GM23338 (cell line): ENCODE data around the gene DOCK3. TPM values are rescaled to one million over a fixed set of nuclear protein-coding genes. Genes with fewer than 3 reads are reported as not detected.

ENCODE experiments used
- ATAC-seq: fragments of 200-7000 bp; cut with Tn5 transposase; 3 replicates; pipeline ENCODE4 v1.9.1; 2020
- DNase-seq: peaks from one replicate; pipeline ENCODE4 v3.0.0-alpha.2; 2015; ENCODE audit warnings: low spot score
- H2AFZ ChIP-seq: fragments of 200-600 bp; sonication (generic); 2 replicates; pipeline ENCODE4 v1.8.0; 2016; ENCODE audit warnings: antibody characterized with exemption, mild to moderate bottlenecking, moderate library complexity
- H3F3A ChIP-seq: fragments of 200-600 bp; sonication (generic); replicated peaks from 2 replicates; pipeline ENCODE4 v1.8.0; 2017; ENCODE audit warnings: antibody characterized with exemption, mixed run types, low read depth
- H3K27ac ChIP-seq: fragments of 200-600 bp; sonication (generic); 2 replicates; pipeline ENCODE4 v1.6.1; 2016; ENCODE audit warnings: low read depth
- H3K27me3 ChIP-seq: fragments of 200-600 bp; sonication (generic); 2 replicates; pipeline ENCODE4 v1.8.0; 2016; ENCODE audit warnings: mild to moderate bottlenecking, mixed run types, moderate library complexity; ENCODE audit not compliant: insufficient read depth
- H3K36me3 ChIP-seq: fragments of 200-600 bp; sonication (generic); 2 replicates; pipeline ENCODE4 v1.8.0; 2016; ENCODE audit warnings: mild to moderate bottlenecking; ENCODE audit not compliant: insufficient read depth
- H3K4me1 ChIP-seq: fragments of 200-600 bp; sonication (generic); 2 replicates; pipeline ENCODE4 v1.8.0; 2016; ENCODE audit warnings: mild to moderate bottlenecking, moderate library complexity; ENCODE audit not compliant: insufficient read depth
- H3K4me2 ChIP-seq: fragments of 200-600 bp; sonication (generic); 2 replicates; pipeline ENCODE4 v1.7.1; 2017; ENCODE audit warnings: mixed run types
- H3K4me3 ChIP-seq: fragments of 200-600 bp; sonication (generic); 2 replicates; pipeline ENCODE4 v1.6.1; 2016; ENCODE audit warnings: mixed run types
- H3K79me2 ChIP-seq: fragments of 200-600 bp; sonication (generic); replicated peaks from 2 replicates; pipeline ENCODE4 v1.8.0; 2017; ENCODE audit warnings: mild to moderate bottlenecking; ENCODE audit not compliant: insufficient read depth
- H3K9me2 ChIP-seq: fragments of 200-600 bp; sonication (generic); 2 replicates; pipeline ENCODE4 v1.8.0; 2017; ENCODE audit not compliant: insufficient read depth
- H4K20me1 ChIP-seq: fragments of 200-600 bp; sonication (generic); replicated peaks from 2 replicates; pipeline ENCODE4 v1.8.0; 2017; ENCODE audit warnings: mild to moderate bottlenecking; ENCODE audit not compliant: insufficient read depth
- H3K27ac Mint-ChIP-seq: 2 replicates; pipeline ENCODE4 v1.8.0; 2020; ENCODE audit warnings: inconsistent platforms, mild to moderate bottlenecking, moderate library complexity, mixed read lengths
- H3K27me3 Mint-ChIP-seq: 3 replicates; pipeline ENCODE4 v1.8.0; 2022; ENCODE audit warnings: low read depth, mild to moderate bottlenecking, moderate library complexity, mixed read lengths, inconsistent platforms; ENCODE audit not compliant: insufficient read depth, poor library complexity
- H3K36me3 Mint-ChIP-seq: 3 replicates; pipeline ENCODE4 v1.8.0; 2021; ENCODE audit warnings: low read depth, mild to moderate bottlenecking, inconsistent platforms, moderate library complexity, mixed read lengths
- H3K4me1 Mint-ChIP-seq: 3 replicates; pipeline ENCODE4 v1.8.0; 2020; ENCODE audit warnings: mild to moderate bottlenecking, inconsistent platforms, mixed read lengths
- H3K4me3 Mint-ChIP-seq: 3 replicates; pipeline ENCODE4 v1.8.0; 2021; ENCODE audit warnings: moderate library complexity, mild to moderate bottlenecking, inconsistent platforms, mixed read lengths
- H3K9me3 Mint-ChIP-seq: 3 replicates; pipeline ENCODE4 v1.8.0; 2020; ENCODE audit warnings: moderate library complexity, mild to moderate bottlenecking, inconsistent platforms, mixed read lengths
- CREB1 ChIP-seq: fragments of 250-450 bp; sonication (Bioruptor Pico); IDR thresholded peaks from 2 replicates; pipeline ENCODE4 v1.5.0; 2020; ENCODE audit warnings: low read depth, mild to moderate bottlenecking, moderate library complexity
- CTCF ChIP-seq, 2 experiments: fragments of 200-600 bp in 1 of 2; sonication (generic) in 1 of 2; conservative IDR thresholded peaks; 2 replicates each; pipeline versions ENCODE4 v1.5.1 to v1.6.1; 2016 to 2017; ENCODE audit warnings: antibody characterized with exemption in 2 of 2, low read depth in 2 of 2, mild to moderate bottlenecking in 2 of 2, moderate library complexity in 1 of 2
- ETS1 ChIP-seq: IDR thresholded peaks from 2 replicates; pipeline ENCODE4 v1.6.1; 2016; ENCODE audit warnings: antibody characterized with exemption
- EZH2 ChIP-seq: fragments of 200-600 bp; sonication (generic); IDR thresholded peaks from one replicate; pipeline ENCODE4 v1.8.0; 2017; ENCODE audit warnings: antibody characterized with exemption, mild to moderate bottlenecking, low read depth; ENCODE audit not compliant: unreplicated experiment
- EZH2phosphoT487 ChIP-seq: fragments of 200-600 bp; sonication (generic); IDR thresholded peaks from one replicate; pipeline ENCODE4 v1.8.1; 2018; ENCODE audit warnings: antibody characterized with exemption; ENCODE audit not compliant: unreplicated experiment
- JUNB ChIP-seq: IDR thresholded peaks from one replicate; pipeline ENCODE4 v1.6.1; 2016; ENCODE audit warnings: antibody characterized with exemption; ENCODE audit not compliant: unreplicated experiment
- NANOG ChIP-seq: IDR thresholded peaks from 2 replicates; pipeline ENCODE4 v1.6.1; 2016; ENCODE audit warnings: antibody characterized with exemption, borderline replicate concordance
- POLR2AphosphoS5 ChIP-seq: IDR thresholded peaks from 2 replicates; pipeline ENCODE4 v1.6.1; 2016; ENCODE audit warnings: antibody characterized with exemption, low read depth
- STAT1 ChIP-seq: IDR thresholded peaks from one replicate; pipeline ENCODE4 v1.6.1; 2016; ENCODE audit warnings: antibody characterized with exemption; ENCODE audit not compliant: unreplicated experiment
- ZNF114 ChIP-seq: fragments of 250-450 bp; sonication (Bioruptor Pico); IDR thresholded peaks from 2 replicates; pipeline ENCODE4 v1.5.0; 2020; ENCODE audit warnings: mild to moderate bottlenecking, moderate library complexity
- ZNF331 ChIP-seq: fragments of 250-450 bp; sonication (Bioruptor Pico); IDR thresholded peaks from 2 replicates; pipeline ENCODE4 v1.5.0; 2020; ENCODE audit warnings: low read depth, mild to moderate bottlenecking, moderate library complexity
- ZNF462 ChIP-seq: fragments of 250-450 bp; sonication (Bioruptor Pico); IDR thresholded peaks from 2 replicates; pipeline ENCODE4 v1.5.0; 2020; ENCODE audit warnings: mild to moderate bottlenecking, moderate library complexity
- polyA plus RNA-seq: library from polyadenylated mRNA; unstranded; fragments of >200 nt; fragmentation: Nextera tagmentation; extraction: Ambion mirVana; gene quantifications from 2 replicates; pipeline ENCODE4 v1.2.1, GENCODE V29; 2016
- total RNA-seq: library from RNA; depleted of rRNA; stranded (reverse); fragments of >200 nt; shearing (Covaris generic); gene quantifications from 2 replicates; pipeline ENCODE4 v1.2.3, GENCODE V29; 2014
- TF ChIP-seq, protein P1 (sequence below): IDR thresholded peaks from one replicate; pipeline ENCODE4 v1.6.1; 2018; ENCODE audit warnings: antibody characterized with exemption; ENCODE audit not compliant: unreplicated experiment

The DOCK3 gene
- total and polyA plus RNA-seq, 2 experiments from 2014 or later, result 2.4 to 5.6 TPM

DNA sequence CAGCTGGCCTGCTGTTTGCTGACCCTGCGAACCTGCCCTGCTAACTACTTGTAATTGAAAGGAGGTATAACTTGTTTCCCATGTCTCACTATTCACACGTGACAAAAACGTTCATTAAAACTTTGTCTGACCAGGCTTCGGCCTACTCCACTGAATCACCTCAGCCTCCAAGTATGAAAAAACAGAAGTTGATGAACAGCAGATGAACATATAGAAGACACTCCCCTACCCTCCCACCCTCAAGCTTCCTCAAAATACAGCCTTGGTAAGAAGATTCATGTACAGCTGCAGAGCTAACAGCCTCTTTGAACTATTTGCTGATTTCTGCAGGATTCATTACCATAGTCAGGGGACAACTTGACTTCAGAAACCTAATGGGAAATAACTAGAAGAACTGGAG lies 727.0 kb downstream of the DOCK3 start:
- ATAC-seq (no peak), DNase-seq (no peak)
- no peaks in the 10 kb centered on the region for H3K9me3 Mint-ChIP-seq
- TF ChIP-seq POLR2AphosphoS5 (no peak), CREB1 (CRISPR knock-in tag) (no peak), EZH2phosphoT487 (no peak), ZNF114 (CRISPR knock-in tag) (no peak), STAT1 (no peak), CTCF (conservative IDR thresholded peaks at IDR 0.05; ENCODE audit: low read depth in 2 of 2) (no peak), JUNB (no peak), ZNF462 (no peak), ZNF331 (CRISPR knock-in tag) (no peak), ETS1 (no peak), EZH2 (no peak), NANOG (no peak)
- TF ChIP-seq, protein P1, sequence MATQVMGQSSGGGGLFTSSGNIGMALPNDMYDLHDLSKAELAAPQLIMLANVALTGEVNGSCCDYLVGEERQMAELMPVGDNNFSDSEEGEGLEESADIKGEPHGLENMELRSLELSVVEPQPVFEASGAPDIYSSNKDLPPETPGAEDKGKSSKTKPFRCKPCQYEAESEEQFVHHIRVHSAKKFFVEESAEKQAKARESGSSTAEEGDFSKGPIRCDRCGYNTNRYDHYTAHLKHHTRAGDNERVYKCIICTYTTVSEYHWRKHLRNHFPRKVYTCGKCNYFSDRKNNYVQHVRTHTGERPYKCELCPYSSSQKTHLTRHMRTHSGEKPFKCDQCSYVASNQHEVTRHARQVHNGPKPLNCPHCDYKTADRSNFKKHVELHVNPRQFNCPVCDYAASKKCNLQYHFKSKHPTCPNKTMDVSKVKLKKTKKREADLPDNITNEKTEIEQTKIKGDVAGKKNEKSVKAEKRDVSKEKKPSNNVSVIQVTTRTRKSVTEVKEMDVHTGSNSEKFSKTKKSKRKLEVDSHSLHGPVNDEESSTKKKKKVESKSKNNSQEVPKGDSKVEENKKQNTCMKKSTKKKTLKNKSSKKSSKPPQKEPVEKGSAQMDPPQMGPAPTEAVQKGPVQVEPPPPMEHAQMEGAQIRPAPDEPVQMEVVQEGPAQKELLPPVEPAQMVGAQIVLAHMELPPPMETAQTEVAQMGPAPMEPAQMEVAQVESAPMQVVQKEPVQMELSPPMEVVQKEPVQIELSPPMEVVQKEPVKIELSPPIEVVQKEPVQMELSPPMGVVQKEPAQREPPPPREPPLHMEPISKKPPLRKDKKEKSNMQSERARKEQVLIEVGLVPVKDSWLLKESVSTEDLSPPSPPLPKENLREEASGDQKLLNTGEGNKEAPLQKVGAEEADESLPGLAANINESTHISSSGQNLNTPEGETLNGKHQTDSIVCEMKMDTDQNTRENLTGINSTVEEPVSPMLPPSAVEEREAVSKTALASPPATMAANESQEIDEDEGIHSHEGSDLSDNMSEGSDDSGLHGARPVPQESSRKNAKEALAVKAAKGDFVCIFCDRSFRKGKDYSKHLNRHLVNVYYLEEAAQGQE, result no peak
- peaks cover 3% of the 10 kb centered on the region for H3K27me3 Mint-ChIP-seq
- Histone ChIP-seq H3K79me2 (no peaks in the 10 kb centered on the region), H3K9me2 (no peaks in the 10 kb centered on the region), H2AFZ (no peak overlapping the region), H3K27me3 (no peaks in the 10 kb centered on the region), H3F3A (peaks cover 3% of the 10 kb centered on the region; the same call in 1 of the 2 replicates), H3K4me1 (no peaks in the 10 kb centered on the region), H4K20me1 (peaks cover 11% of the 10 kb centered on the region; the same call in 1 of the 2 replicates), H3K27ac (no peak overlapping the region), H3K4me3 (no peak overlapping the region), H3K36me3 (peaks cover 2% of the 10 kb centered on the region; the same call in 1 of the 2 replicates), H3K4me2 (no peak overlapping the region)
- H3K4me3 Mint-ChIP-seq, result no peak overlapping the region
- H3K4me1 Mint-ChIP-seq, result peaks cover 4% of the 10 kb centered on the region; the same call in 2 of the 3 replicates
- H3K36me3 Mint-ChIP-seq, result peaks cover 31% of the 10 kb centered on the region
- no peak overlapping the region for H3K27ac Mint-ChIP-seq
